Posterior cingulate gyrus (tissue), 11 donors: ENCODE results near the gene MRPS23.

Experiments used
- DNase-seq, 10 donors: peaks; one replicate each; pipeline versions ENCODE4 v3.0.0 to v3.0.0-alpha.2; 2020 to 2021; ENCODE audit warnings: mixed read lengths in 3 of 10
- intact Hi-C: fragments of 100-400 bp; cut with DNase I; formaldehyde crosslinking; loops from one replicate; pipeline ENCODE4 v1.15.1; 2023

Gene MRPS23

GRCh38 chr17:57881143-57881542 lies 31.3 kb upstream of the MRPS23 start:
- no peak for DNase-seq

DNA sequence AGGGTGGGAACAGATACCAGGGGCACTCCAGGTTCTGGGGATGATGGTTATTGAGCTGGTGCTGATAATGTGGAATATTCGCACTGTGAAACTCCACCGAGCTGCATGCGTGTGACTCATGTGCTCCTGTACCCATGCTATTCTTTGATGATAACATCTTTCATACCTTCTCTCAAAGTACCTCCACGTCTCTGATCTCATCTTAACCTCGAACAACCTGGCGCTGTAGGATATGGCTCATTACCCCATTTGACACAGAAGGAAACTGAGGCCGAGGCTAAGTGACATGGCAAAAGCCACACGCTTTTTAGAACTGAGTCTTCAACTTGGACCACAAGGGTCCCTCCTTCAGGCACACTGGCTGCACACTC lies 30.2 kb upstream of the MRPS23 start:
- no peak for DNase-seq
- intact Hi-C loops, result no loop called here

More at GRCh38 chr17:57881143-57881542, 31.3 kb upstream of the MRPS23 start:
- intact Hi-C loops, result no loop called here

DNA sequence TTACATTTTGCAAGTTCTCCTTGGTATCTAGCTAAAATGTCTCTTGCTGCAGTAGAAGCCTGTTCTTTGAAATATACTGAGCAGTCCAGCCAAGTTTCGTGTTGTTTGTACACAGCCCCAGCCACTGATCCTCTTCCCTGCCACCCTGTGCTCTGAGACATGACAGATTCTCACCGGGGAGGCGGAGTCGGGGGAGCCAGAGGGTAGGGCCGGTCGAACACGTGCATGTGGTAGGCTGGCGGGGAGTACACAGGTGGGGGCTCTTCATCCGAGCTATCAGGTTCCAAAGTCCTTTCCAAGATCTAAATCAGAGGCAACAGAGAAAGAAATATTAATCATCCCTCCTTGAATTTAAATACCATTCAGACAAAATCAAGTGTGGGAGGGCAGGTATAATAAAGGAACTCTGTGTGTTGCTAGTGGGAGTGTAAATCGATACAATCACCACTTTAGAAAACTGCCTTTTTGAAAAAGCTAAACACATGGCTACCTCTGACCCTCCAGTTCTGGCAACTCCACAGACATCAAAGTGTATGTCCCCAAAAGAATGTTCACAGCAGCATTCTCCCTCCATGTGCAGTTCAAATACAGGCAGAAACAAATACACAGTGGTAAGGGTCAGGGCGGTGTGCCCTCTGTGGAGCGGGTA lies 29.7 kb upstream of the MRPS23 start:
- intact Hi-C loops, result no loop called here
- no peak for DNase-seq

GRCh38 chr17:57877803-57878377 lies 28.0 kb upstream of the MRPS23 start:
- peak in 1 of 10 donors; percentile 7 for DNase-seq
- intact Hi-C loops, result no loop called here

DNA sequence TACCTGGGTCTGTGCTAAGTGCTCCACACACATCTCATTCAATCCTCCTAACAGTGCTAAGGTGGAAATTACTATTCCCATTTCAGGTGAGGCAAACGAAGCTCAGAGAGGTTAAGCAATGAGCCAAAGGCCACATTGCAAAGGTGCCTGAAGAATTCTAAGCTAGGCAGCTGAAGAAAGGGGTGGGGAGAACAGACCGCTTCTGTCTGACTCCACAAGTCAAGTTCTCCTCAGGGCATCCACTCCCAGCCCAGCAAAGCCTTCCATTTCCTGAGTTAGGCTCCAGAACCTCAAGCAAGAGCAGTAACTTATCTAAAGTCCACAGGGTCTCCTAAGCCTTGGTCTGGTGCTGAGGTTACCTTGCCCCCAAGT lies 27.0 kb upstream of the MRPS23 start:
- DNase-seq, result no peak
- intact Hi-C loops, result no loop called here

DNA sequence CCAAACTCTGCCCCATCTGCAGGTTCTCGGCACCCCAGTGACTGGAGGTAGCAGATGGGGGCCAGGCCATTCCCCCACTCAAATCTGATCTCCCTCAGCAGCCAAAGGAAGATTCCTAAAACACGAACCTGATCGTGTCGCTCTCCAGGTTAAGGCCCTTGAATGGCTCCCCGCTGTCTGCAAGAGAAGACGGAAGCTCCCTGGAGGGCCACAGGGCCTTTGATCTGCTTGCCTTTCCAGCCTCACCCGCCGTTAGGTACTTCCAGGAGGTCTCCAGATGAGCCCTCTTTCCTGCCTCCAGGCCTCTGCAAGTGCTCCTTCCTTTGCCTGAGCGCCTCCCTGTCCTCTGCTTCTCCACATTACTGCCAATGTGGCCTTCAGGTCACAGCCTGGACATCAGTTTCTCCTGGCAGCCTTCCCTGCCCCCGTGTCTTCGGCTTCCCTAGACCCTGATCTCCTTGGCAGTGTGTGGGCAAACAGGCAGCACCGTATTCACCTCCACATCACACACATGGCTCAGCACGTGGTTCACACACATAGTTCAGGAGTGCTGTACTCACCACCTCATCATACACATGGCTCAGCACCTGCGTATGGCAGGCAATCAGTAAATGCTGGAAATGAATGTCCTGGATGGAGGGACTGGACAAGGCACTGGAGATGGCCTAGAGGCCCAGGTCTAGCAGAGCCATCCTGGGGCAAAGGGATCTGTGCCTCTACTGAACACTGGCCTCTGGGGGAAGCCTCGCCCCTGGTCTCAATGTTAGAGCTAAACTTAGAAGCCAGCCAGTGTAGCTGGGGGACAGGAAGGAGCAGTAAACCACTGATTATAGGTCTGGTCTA lies 26.4 kb upstream of the MRPS23 start:
- intact Hi-C loops, result no loop called here
- peak in 2 of 10 donors; percentile 32 to 65 for DNase-seq

DNA sequence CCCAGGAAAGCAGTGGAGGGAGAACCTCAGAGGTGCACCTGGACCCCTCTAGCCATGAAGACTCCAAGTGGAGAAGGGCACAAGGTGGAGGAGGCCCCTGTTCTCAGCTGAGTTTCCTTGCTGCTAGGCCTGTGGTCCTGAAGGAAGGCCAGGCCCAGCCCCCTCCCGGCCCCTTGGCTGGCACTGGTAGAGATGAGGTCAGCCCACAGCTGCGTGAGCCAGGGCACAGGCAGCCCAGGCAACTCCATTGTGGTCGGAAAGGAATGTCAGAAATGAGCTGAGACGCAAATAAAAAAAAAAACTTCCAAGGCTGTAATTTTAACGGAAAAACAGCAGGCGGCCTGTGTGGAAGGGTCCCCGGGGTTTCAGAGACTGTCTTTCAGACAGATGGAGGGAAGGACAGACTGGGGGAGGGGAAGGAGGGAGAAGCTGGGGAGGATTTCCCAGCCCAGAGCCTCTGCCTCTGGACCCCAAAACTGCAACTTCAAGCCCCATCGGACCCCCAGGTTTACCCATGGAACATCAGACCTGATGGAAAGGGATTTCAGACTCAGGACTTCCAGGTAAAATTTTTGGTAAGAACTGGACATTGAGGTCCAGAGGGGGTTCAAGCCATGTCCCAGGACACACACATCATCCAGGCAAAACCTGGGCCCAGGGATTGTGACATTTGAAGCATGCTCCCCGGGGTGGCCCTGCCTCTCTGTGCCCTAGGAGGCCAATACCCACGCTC lies 25.6 kb upstream of the MRPS23 start:
- intact Hi-C loops, result no loop called here
- DNase-seq, result peak; percentile 69 to 96 (median 77)

DNA sequence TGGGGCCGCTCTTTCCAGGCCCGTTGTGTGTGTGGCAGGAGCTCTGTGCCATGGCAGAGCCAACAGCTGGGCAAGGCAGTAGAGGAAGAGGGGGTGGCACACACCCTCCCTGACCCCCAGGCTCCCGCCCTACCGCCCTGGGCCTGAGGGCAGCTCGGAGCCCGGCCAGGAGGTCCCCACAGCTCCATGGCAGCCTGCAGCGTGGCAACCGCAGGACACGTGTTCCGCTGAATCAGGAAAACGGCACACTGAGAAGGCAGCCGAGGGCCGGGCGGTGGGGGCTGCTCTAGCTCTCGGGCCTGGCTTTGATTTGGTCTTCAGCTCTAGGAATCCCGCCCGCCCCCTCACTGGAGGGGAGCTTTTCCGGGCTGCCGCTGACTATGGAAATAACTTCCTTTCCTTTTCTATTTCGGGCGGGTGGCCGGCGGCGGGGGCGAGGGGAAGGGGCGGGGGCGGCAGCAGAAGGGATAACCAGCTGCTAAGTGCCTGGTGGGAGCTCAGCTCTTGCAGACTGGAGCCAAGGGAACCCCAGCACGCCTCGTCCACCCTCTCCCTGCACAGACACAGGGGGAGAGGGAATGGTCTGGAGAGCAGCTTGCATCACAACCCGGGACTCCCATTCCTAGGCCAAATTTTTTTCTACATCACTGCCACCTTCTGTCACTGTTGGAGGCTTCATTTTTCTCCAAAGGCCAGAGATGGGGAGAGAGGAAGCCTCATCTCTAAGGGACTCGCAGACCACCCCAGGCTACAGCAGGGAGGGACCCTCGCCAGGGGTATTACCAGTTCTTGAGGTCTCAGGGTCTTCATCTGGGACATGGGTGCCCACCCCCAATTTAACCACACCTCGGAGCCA lies 24.8 kb upstream of the MRPS23 start:
- intact Hi-C loops, result no loop called here
- peak; percentile 73 to 97 (median 84) for DNase-seq

- DNase-seq, result no peak
- intact Hi-C loops, result no loop called here
Measured at GRCh38 chr17:57874058-57874419, 24.2 kb upstream of the MRPS23 start.

DNA sequence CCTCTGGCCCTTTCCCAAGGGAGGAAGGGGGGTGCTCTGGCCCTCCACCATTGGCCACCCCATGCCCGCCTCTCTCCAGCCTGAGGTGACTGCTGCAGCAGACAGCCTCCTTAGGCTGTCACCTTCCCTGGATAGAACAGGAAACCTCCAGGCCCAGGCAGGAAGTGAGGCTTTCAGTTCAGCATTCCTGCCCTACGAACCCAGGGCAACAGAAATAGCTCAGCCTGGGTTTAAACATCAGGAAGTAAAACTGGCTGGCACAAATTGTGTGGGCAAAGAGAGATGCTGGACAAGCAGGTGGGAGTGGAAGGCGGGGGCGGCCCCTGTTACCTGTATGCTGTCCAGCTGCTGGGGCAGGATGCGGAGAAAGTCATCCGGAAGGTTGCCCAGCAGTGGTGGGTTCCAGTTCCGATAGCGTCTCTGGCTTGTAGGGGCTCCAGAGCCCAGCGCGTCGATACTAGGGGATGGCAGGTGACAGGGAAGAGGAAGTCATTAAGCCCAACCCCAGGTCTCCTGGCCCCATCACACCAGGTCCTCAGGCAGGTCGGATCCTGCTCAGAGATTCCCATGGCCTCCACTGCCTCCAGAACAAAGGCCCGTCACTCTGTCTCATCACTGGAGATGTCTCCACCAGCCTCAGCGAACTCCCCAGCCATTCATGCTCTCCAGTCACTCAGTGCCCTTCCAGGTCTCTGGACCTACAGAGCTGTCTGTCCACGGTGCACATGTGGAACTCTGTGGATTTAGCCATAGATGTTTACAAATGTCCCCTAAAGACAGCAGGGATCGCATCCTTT lies 23.6 kb upstream of the MRPS23 start:
- intact Hi-C loops, result no loop called here
- peak in 3 of 10 donors; percentile 37 to 82 (median 39) for DNase-seq

DNA sequence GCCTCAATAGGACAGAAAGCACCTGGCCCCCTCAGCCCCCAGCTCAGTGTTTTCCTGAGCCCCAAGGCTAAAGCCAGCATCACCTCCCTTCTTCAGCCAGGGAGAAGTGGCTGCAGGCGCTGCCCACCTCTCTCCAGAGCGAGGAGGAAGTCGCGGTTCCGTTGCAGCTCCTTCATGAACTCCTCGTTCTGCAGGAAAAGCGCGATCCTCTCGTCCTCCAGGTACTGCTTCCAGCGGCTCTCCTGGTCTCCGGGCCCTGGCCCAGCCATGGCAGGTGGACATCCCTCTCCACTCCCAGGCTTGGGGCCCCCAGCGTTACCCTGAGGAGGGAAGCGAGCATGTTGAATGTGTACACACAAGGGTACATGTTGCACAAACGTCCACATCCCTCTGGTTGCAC lies 22.7 kb upstream of the MRPS23 start:
- DNase-seq, result peak in 2 of 10 donors; percentile 69 to 71

GRCh38 chr17:57871863-57872262 lies 22.0 kb upstream of the MRPS23 start:
- intact Hi-C loops, result no loop called here
- peak in 2 of 10 donors; percentile 23 to 61 for DNase-seq

More for the DNA sequence above, 22.7 kb upstream of the MRPS23 start:
- intact Hi-C loops, result no loop called here

DNA sequence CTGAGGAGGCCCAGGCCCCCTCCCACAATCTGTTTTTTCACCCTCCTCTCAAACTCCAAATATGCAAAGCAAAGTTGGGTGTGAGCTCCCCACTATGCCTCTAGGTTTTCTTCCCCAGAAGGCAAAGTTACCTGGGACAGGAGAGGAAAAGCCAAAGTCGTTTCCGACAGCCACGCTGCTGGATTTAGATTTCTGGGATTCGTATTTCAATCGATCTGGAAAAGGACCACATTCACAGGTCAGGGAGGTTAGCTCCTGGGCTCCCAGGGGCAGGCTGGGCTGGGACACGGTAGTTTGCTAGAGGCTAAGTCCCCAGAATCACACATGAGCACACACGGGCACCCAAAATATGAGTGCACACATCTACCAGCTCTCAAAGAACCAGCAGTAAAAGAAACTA lies 21.3 kb upstream of the MRPS23 start:
- peak in 1 of 10 donors; percentile 52 for DNase-seq
- intact Hi-C loops, result no loop called here

GRCh38 chr17:57870283-57870635 lies 20.4 kb upstream of the MRPS23 start:
- DNase-seq, result no peak
- intact Hi-C loops, result no loop called here

DNA sequence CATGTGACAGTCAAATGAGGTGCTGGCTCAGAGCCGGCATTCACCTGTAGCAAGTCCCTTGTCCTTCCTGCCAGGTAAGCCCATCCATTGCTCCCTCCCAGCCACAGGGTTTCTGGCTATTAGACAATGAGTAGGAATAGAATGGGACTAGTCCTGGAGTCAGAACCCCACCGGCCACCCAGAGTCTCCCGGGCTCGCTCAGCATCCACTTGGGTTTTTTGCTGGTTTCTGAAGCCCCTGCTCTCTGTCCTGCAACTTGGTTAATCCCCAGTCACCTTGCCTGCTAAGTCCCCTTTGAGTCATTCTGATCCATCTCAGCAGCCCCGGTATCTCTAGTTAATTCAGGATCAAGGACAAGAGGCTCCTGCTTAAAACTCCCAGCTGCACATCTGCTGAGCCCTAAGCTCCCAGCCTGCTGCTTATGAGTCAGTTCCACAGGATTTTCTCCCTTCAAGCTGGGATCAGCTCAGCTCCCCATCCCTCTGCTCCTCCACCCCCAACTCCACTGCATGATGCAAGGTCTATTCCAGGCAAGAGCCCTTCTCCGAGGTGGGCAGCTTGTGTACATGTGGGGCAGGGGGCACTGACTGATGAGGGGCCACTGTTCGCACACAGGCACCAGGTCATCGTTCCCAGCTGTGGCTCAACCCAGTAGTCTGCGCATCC lies 19.9 kb upstream of the MRPS23 start:
- intact Hi-C loops, result no loop called here
- DNase-seq, result peak in 3 of 10 donors; percentile 69 to 70 (median 70)

GRCh38 chr17:57868910-57869616 lies 19.2 kb upstream of the MRPS23 start:
- DNase-seq, result peak in 3 of 10 donors; percentile 50 to 81 (median 67)
- intact Hi-C loops, result no loop called here

GRCh38 chr17:57868007-57868909 lies 18.4 kb upstream of the MRPS23 start:
- peak in 4 of 10 donors; percentile 38 to 86 (median 82) for DNase-seq
- intact Hi-C loops, result no loop called here
